ENCODE results near the gene RDH11. TPM values are rescaled to one million over a fixed set of nuclear protein-coding genes. Genes with fewer than 3 reads are reported as not detected.

RDH11 gene
- polyA plus RNA-seq, 1 donor (not counting 4 experiments of a cell fraction or from before 2014, with no cell fraction given) = 202 TPM

- Histone ChIP-seq H3K27me3 (ENCODE audit: control insufficient read depth, extremely low read depth, insufficient read depth, low read length) (no peaks in the 10 kb centered on the region), H3K4me3 (ENCODE audit: control insufficient read depth in 2 of 3, extremely low read depth in 1 of 3, insufficient read depth in 2 of 3, low read depth in 1 of 3, low read length in 3 of 3) (no peak overlapping the region), H3K9me1 (ENCODE audit: control insufficient read depth, extremely low read depth, insufficient read depth, low read length) (no peaks in the 10 kb centered on the region), H3K36me3 (ENCODE audit: control insufficient read depth in 2 of 2, extremely low read depth in 1 of 2, insufficient read depth in 2 of 2, low read length in 2 of 2) (no peaks in the 10 kb centered on the region), H4K20me1 (ENCODE audit: control insufficient read depth, extremely low read depth, insufficient read depth, low read length) (peaks cover 7% of the 10 kb centered on the region), H2AFZ (ENCODE audit: control insufficient read depth, low read length) (no peak overlapping the region), H3K4me1 (ENCODE audit: control insufficient read depth, extremely low read depth, insufficient read depth, low read length) (peaks cover 19% of the 10 kb centered on the region), H3K4me2 (ENCODE audit: control insufficient read depth, extremely low read depth, insufficient read depth, low read depth, low read length) (no peak overlapping the region), H3K27ac (ENCODE audit: control insufficient read depth, insufficient read depth, low read length) (peak overlapping the region; percentile 15), H3K79me2 (ENCODE audit: control insufficient read depth, insufficient read depth, low read length) (peaks cover 61% of the 10 kb centered on the region), H3K9ac (ENCODE audit: control insufficient read depth, extremely low read depth, insufficient read depth, low read length) (no peak overlapping the region), H3K9me3 (ENCODE audit: control insufficient read depth, low read depth, low read length) (no peaks in the 10 kb centered on the region)
- DNase-seq (ENCODE audit: low read depth, low spot score) = no peak
- peak; percentile 70 for FAIRE-seq
- dilution Hi-C loops (cut with MboI; ENCODE audit: extremely low pct_ligation_motif_present, low sequenced_read_pairs) = no loop called here
- TF ChIP-seq CTCF (optimal IDR thresholded peaks at IDR 0.05 in 1 of 3, IDR thresholded peaks at IDR 0.05 in 1 of 3, conservative IDR thresholded peaks at IDR 0.05 in 1 of 3; ENCODE audit: extremely low read depth in 1 of 3, insufficient read depth in 2 of 3, low read length in 3 of 3) (peak; percentile 47 to 86 (median 72)), EZH2 (IDR thresholded peaks at IDR 0.05; ENCODE audit: low read length) (no peak)
These were observed 28.7 kb downstream of the RDH11 start for GRCh38 chr14:67666750-67667449.

- Histone ChIP-seq H4K20me1 (ENCODE audit: control insufficient read depth, extremely low read depth, insufficient read depth, low read length) (peaks cover 7% of the 10 kb centered on the region), H3K9ac (ENCODE audit: control insufficient read depth, extremely low read depth, insufficient read depth, low read length) (no peak overlapping the region), H2AFZ (ENCODE audit: control insufficient read depth, low read length) (no peak overlapping the region), H3K4me3 (ENCODE audit: control insufficient read depth in 2 of 3, extremely low read depth in 1 of 3, insufficient read depth in 2 of 3, low read depth in 1 of 3, low read length in 3 of 3) (no peak overlapping the region), H3K9me3 (ENCODE audit: control insufficient read depth, low read depth, low read length) (no peaks in the 10 kb centered on the region), H3K36me3 (ENCODE audit: control insufficient read depth in 2 of 2, extremely low read depth in 1 of 2, insufficient read depth in 2 of 2, low read length in 2 of 2) (no peaks in the 10 kb centered on the region), H3K27ac (ENCODE audit: control insufficient read depth, insufficient read depth, low read length) (peak overlapping the region; percentile 15), H3K27me3 (ENCODE audit: control insufficient read depth, extremely low read depth, insufficient read depth, low read length) (no peaks in the 10 kb centered on the region), H3K4me2 (ENCODE audit: control insufficient read depth, extremely low read depth, insufficient read depth, low read depth, low read length) (no peak overlapping the region), H3K9me1 (ENCODE audit: control insufficient read depth, extremely low read depth, insufficient read depth, low read length) (no peaks in the 10 kb centered on the region), H3K4me1 (ENCODE audit: control insufficient read depth, extremely low read depth, insufficient read depth, low read length) (peaks cover 19% of the 10 kb centered on the region), H3K79me2 (ENCODE audit: control insufficient read depth, insufficient read depth, low read length) (peaks cover 57% of the 10 kb centered on the region)
- DNase-seq (ENCODE audit: low read depth, low spot score) (no peak), FAIRE-seq (peak; percentile 36)
- dilution Hi-C loops (cut with MboI; ENCODE audit: extremely low pct_ligation_motif_present, low sequenced_read_pairs) = no loop called here
- no peak for TF ChIP-seq CTCF (optimal IDR thresholded peaks at IDR 0.05 in 1 of 3, IDR thresholded peaks at IDR 0.05 in 1 of 3, conservative IDR thresholded peaks at IDR 0.05 in 1 of 3; ENCODE audit: extremely low read depth in 1 of 3, insufficient read depth in 2 of 3, low read length in 3 of 3)
- no peak for TF ChIP-seq EZH2 (IDR thresholded peaks at IDR 0.05; ENCODE audit: low read length)
These were observed 29.7 kb downstream of the RDH11 start for GRCh38 chr14:67665868-67666267.
